OCI-LY1 (cell line): ENCODE measurements around the gene SLC24A3.

ENCODE experiments used
- H2AFZ ChIP-seq: fragments of 200-600 bp; sonication (generic), shearing (Covaris generic); 2 replicates; pipeline ENCODE4 v1.6.0; 2014; ENCODE audit warnings: antibody characterized with exemption, mild to moderate bottlenecking, low read length
- H3F3A ChIP-seq: fragments of 200-600 bp; sonication (generic), shearing (Covaris generic); 2 replicates; pipeline ENCODE4 v1.6.0; 2014; ENCODE audit warnings: mild to moderate bottlenecking, antibody characterized with exemption, low read length, moderate library complexity; ENCODE audit not compliant: insufficient read depth
- H3K27ac ChIP-seq: fragments of 200-600 bp; sonication (generic); 2 replicates; pipeline ENCODE4 v1.5.1; 2014; ENCODE audit warnings: low read length, mixed run types, mild to moderate bottlenecking, low read depth; ENCODE audit not compliant: poor library complexity, severe bottlenecking
- H3K27me3 ChIP-seq: fragments of 200-600 bp; sonication (generic); 2 replicates; pipeline ENCODE4 v1.6.0; 2014; ENCODE audit warnings: antibody characterized with exemption, mild to moderate bottlenecking, low read length, moderate library complexity; ENCODE audit not compliant: insufficient read depth
- H3K36me3 ChIP-seq: fragments of 200-600 bp; sonication (generic); 2 replicates; pipeline ENCODE4 v1.6.1; 2014; ENCODE audit warnings: mild to moderate bottlenecking, antibody characterized with exemption, low read length, moderate library complexity, mixed read lengths; ENCODE audit not compliant: insufficient read depth
- H3K4me1 ChIP-seq: fragments of 200-600 bp; sonication (generic); 2 replicates; pipeline ENCODE4 v1.5.1; 2014; ENCODE audit warnings: mild to moderate bottlenecking, low read length, moderate library complexity; ENCODE audit not compliant: insufficient read depth, severe bottlenecking
- H3K4me2 ChIP-seq: fragments of 200-600 bp; sonication (generic), shearing (Covaris generic); 2 replicates; pipeline ENCODE4 v1.6.1; 2014; ENCODE audit warnings: low read length
- H3K4me3 ChIP-seq: fragments of 200-600 bp; sonication (generic); 2 replicates; pipeline ENCODE4 v1.5.1; 2014; ENCODE audit warnings: low read length, low read depth, mild to moderate bottlenecking, mixed read lengths; ENCODE audit not compliant: poor library complexity, severe bottlenecking
- H3K79me2 ChIP-seq: fragments of 200-600 bp; shearing (Covaris generic); 2 replicates; pipeline ENCODE4 v1.6.1; 2016; ENCODE audit warnings: mixed run types, low read length, mixed read lengths; ENCODE audit not compliant: insufficient read depth
- H3K9ac ChIP-seq: fragments of 200-600 bp; sonication (generic), shearing (Covaris generic); 2 replicates; pipeline ENCODE4 v1.6.1; 2014; ENCODE audit warnings: mild to moderate bottlenecking, low read length, mixed read lengths
- H3K9me2 ChIP-seq: fragments of 200-600 bp; sonication (generic), shearing (Covaris generic); 2 replicates; pipeline ENCODE4 v1.6.1; 2014; ENCODE audit warnings: low read depth, mild to moderate bottlenecking, low read length, mixed read lengths
- H3K9me3 ChIP-seq: fragments of 200-600 bp; shearing (Covaris generic); 2 replicates; pipeline ENCODE4 v1.6.1; 2014; ENCODE audit warnings: low read length, mixed read lengths
- H4K20me1 ChIP-seq: fragments of 200-600 bp; sonication (generic), shearing (Covaris generic); 2 replicates; pipeline ENCODE4 v1.6.0; 2016; ENCODE audit warnings: mild to moderate bottlenecking, low read length; ENCODE audit not compliant: insufficient read depth
- CTCF ChIP-seq: fragments of 200-600 bp; sonication (generic), shearing (Covaris generic); IDR thresholded peaks from 2 replicates; pipeline ENCODE4 v1.5.1; 2017; ENCODE audit warnings: mild to moderate bottlenecking, antibody characterized with exemption, low read length, moderate library complexity, mixed read lengths
- EZH2 ChIP-seq: fragments of 200-600 bp; sonication (generic), shearing (Covaris generic); IDR thresholded peaks from 2 replicates; pipeline ENCODE4 v1.8.0; 2017; ENCODE audit warnings: borderline replicate concordance, mixed run types, mild to moderate bottlenecking, antibody characterized with exemption, low read length, moderate library complexity, mixed read lengths

The SLC24A3 gene

GRCh38 chr20:19769507-19769906 lies 557.1 kb downstream of the SLC24A3 start:
- Histone ChIP-seq H3K79me2 (no peaks in the 10 kb centered on the region), H3K4me1 (no peaks in the 10 kb centered on the region), H2AFZ (no peak overlapping the region), H3K27me3 (peaks cover 6% of the 10 kb centered on the region), H3K9me3 (no peaks in the 10 kb centered on the region), H3K4me3 (no peak overlapping the region), H3K27ac (no peak overlapping the region), H3K4me2 (no peak overlapping the region), H3K36me3 (no peaks in the 10 kb centered on the region), H3K9me2 (no peaks in the 10 kb centered on the region), H4K20me1 (no peaks in the 10 kb centered on the region), H3K9ac (no peak overlapping the region), H3F3A (no peaks in the 10 kb centered on the region)
- no peak for TF ChIP-seq CTCF
- no peak for TF ChIP-seq EZH2

- no peak overlapping the region for H3K4me3 ChIP-seq
- no peak overlapping the region for H3K27ac ChIP-seq
- H3K9me3 ChIP-seq, result no peaks in the 10 kb centered on the region
- H3K36me3 ChIP-seq, result no peaks in the 10 kb centered on the region
- no peak overlapping the region for H3K4me2 ChIP-seq
- no peaks in the 10 kb centered on the region for H3F3A ChIP-seq
- H3K9me2 ChIP-seq, result no peaks in the 10 kb centered on the region
- peaks cover 6% of the 10 kb centered on the region for H3K27me3 ChIP-seq
- H3K4me1 ChIP-seq, result no peaks in the 10 kb centered on the region
- no peaks in the 10 kb centered on the region for H3K79me2 ChIP-seq
- H2AFZ ChIP-seq, result no peak overlapping the region
- H3K9ac ChIP-seq, result no peak overlapping the region
- H4K20me1 ChIP-seq, result no peaks in the 10 kb centered on the region
- TF ChIP-seq CTCF (no peak), EZH2 (no peak)
Observed at GRCh38 chr20:19770375-19770774, 557.9 kb downstream of the SLC24A3 start.

- no peak overlapping the region for H3K4me2 ChIP-seq
- H3K9ac ChIP-seq, result no peak overlapping the region
- no peaks in the 10 kb centered on the region for H3K9me2 ChIP-seq
- H3K36me3 ChIP-seq, result no peaks in the 10 kb centered on the region
- H3K27ac ChIP-seq, result no peak overlapping the region
- no peaks in the 10 kb centered on the region for H3F3A ChIP-seq
- no peak overlapping the region for H3K4me3 ChIP-seq
- no peak overlapping the region for H2AFZ ChIP-seq
- TF ChIP-seq EZH2 (no peak), CTCF (no peak)
- no peaks in the 10 kb centered on the region for H3K4me1 ChIP-seq
- peaks cover 6% of the 10 kb centered on the region; the same call in 1 of the 2 replicates for H3K27me3 ChIP-seq
- no peaks in the 10 kb centered on the region for H3K79me2 ChIP-seq
- H3K9me3 ChIP-seq, result no peaks in the 10 kb centered on the region
- no peaks in the 10 kb centered on the region for H4K20me1 ChIP-seq
Observed at GRCh38 chr20:19771031-19771430, 558.6 kb downstream of the SLC24A3 start.
